ENCODE data around the gene TMEM203. TPM values are rescaled to one million over a fixed set of nuclear protein-coding genes. Genes with fewer than 3 reads are reported as not detected.
"Not testable (repeated sequence)": the region's sequence is repeated elsewhere in the genome, so short reads cannot be mapped to it uniquely, and the experiment has no call there.

The TMEM203 gene, protein sequence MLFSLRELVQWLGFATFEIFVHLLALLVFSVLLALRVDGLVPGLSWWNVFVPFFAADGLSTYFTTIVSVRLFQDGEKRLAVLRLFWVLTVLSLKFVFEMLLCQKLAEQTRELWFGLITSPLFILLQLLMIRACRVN
- total RNA-seq (2014; rRNA removed; shearing (Covaris generic)): 38.8 and 39.8 TPM in 2 replicates
- polyA plus RNA-seq (2014; cell fraction: nucleus; rRNA removed): 37.3 and 49.2 TPM in 2 replicates

DNA sequence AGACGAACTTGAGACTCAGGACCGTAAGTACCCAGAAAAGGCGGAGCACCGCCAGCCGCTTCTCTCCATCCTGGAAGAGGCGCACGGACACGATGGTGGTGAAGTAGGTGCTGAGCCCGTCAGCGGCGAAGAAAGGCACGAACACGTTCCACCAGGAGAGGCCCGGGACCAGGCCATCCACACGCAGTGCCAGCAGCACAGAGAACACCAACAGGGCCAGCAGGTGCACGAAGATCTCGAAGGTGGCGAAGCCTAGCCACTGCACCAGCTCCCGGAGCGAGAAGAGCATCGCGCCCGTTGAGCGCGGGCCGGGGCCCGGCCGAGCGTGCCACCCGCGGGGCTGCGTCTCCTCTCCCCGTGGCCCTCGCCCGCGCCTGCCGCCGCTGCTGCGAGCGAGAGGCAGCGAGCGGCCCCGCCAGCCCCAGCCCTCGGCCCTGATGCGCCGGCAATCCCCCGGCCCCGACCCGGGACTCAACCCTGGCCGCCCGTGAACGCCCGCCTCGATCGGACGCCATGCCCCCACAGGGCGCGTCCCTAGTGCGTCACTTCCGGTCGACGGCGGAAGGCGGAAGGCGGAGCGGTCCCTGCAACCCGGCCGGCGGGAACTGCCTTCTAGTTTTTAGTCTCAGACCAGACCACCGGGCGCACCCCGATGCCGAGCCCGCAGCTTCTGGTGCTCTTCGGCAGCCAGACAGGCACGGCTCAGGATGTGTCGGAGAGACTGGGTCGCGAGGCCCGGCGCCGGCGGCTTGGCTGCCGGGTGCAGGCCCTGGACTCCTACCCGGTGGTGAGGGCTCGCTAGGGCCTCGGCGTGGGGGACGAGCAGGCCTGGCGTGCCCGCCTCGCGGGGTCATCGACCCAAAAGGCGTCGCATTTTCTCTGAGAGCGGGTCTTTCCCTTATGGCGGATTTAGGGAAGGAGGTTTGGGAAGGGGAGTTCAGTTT is at the start of gene TMEM203, which contains the start of gene NDOR1:
TSS of gene TMEM203 (minus strand) at position 523 of the 944 bp plus-strand sequence. CDS start at position 289, 234 bp downstream.
TSS of gene NDOR1 (plus strand) at position 575 of the 944 bp plus-strand sequence. CDS start at position 653, 78 bp downstream.
- peak; percentile 80 for DNase-seq (ENCODE audit: extremely low read depth, low read depth)

- DNase-seq (ENCODE audit: extremely low read depth, low read depth): peak; percentile 83
These were observed 49.4 kb upstream of the TMEM203 start, which contains the start of gene NELFB for GRCh38 chr9:137254624-137255447. Gene NELFB, plus strand, starts transcription at chr9:137255327.

DNA sequence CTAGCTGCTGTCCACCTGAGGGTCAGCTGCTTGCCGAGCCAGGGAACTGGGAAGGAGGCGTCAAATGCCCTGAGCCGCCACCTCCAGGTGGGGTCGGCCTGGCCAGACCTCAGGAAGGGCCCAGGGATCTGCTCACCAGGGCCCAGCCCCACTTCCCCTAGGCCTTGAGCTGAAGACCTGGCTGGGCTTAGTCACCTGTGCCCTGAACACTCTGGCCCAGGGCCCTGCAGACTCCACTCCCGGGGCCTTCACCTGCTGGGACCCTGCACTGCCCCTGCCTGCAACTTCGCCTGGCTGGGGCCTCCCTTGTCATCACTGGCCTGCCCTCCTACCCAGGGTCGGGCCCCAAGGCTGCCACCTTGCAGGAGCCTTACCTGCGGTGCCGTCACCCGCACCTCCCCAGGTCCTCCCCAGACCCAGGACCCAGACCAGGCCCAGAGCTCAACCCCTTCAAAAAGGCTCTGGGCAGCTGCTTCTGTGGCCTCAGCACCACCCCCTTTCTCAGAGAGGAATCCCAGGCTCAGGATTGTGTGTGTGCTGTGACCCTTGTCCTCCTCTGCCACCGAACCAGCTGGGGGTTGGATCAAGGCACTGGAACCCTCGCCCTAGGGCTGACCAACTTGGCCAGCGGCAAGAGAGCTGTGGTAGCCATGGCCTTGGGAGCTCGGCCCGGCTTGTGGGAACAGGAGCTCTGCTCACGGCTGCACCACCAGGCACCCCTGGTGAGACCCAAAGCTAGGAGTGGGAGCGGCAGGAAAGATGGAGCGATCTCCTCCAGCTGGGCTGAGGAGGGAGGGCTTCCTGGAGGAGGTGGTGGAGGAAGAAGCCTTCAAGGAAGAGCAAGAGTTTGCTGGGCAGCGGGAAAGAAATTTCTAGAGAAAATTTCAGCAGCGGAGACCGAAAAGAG is 48.5 kb upstream of the TMEM203 start:
- no peak for DNase-seq (ENCODE audit: extremely low read depth, low read depth)

DNA sequence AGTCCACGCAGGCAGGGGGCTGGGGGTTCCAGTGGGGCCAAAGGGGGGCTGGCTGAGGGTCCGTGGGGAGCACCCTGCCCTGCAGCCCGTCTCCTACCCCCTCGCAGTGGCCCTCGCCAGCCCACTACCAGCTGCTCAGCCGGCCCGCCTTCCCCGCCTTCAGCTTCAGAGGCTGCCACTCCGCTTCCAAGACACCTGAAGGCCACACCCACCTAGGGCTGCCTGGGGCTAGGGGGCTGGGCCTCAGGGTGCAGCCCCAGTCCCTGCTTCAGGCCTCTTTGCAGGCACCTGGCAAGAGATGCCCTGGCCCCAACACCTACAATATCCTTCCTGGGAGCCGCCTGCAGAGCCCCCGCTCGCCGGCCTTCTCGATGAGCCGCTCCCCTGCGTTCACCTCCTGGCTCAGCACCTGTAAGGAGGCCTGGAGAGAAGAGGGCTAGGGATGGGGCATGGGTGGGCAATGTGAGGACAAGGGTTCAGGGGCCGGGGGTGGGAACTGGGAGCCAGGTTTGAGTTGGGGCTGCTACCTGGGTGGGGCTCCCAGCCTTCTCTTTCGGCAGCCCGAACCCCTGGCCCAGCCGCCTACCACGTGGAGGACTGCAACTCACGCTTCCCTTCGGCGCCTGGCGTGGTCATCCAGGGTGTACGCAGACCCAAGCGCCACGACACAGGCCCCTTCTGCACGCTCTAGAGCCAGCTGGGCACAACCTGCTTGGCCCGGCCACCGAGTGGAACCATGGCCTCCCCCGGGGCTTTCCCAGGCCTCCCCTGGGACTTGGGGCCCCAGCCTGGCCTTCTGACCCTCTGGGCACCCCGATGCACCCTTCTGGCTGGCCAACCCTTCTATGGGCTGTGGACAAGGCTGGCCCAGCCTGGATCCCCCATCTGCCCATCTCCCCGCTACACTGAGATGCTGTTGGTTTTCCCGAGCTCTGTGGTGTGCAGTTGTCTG is 47.4 kb upstream of the TMEM203 start:
- no peak for DNase-seq (ENCODE audit: extremely low read depth, low read depth)

DNA sequence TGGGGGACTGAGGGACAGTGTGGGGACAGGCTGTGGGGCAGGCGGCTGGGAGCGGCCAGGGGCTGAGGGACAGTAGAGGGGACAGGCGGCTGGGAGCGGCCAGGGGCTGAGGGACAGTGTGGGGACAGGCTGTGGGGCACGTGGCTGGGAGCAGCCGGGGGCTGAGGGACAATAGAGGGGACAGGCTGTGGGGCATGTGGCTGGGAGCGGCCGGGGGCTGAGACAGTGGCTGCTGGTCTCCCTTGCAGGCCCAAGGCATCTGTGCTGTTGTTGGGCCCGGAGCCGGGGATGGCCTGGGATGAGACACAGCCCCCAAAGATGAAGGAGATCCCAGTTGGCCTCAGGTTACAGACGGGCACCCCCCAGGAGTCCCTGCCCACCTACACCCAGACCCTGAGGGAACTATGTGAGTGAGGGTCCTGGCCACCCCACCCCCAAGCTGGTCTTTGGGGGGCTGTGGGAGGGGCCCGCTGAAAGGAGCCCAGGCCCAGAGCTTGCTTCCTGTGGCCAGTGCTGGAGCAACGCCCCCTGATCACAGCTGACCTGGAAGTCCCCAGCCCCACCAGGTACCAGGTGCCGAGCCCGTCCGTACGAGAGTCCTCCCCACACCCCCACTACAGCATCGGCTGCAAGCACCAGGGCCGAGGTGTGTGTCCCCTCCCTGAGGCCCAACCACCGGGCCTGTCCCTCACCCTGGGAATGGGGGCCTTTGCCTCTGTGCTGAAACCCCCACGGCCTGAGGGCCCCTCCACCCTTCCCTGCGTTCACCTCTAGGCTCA is 46.2 kb upstream of the TMEM203 start:
- no peak for DNase-seq (ENCODE audit: extremely low read depth, low read depth)

DNA sequence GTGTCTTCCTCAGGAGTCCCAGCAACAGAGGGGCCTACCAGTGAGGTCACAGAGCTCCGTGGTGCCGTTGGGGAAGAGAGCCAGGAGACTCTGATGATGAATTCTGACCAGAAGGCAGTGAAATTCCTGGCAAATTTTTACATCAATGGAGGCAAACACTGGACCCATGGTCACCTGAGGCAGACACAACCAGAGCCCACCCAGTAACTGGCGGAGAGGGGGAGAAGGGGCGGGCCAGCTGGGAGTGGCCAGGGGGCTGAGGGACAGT is 45.7 kb upstream of the TMEM203 start, which contains the start of gene STPG3:
TSS of gene STPG3 (plus strand) at position 93 of the 268 bp plus-strand sequence. CDS start at position 94, 1 bp downstream.
- DNase-seq (ENCODE audit: extremely low read depth, low read depth): no peak

DNA sequence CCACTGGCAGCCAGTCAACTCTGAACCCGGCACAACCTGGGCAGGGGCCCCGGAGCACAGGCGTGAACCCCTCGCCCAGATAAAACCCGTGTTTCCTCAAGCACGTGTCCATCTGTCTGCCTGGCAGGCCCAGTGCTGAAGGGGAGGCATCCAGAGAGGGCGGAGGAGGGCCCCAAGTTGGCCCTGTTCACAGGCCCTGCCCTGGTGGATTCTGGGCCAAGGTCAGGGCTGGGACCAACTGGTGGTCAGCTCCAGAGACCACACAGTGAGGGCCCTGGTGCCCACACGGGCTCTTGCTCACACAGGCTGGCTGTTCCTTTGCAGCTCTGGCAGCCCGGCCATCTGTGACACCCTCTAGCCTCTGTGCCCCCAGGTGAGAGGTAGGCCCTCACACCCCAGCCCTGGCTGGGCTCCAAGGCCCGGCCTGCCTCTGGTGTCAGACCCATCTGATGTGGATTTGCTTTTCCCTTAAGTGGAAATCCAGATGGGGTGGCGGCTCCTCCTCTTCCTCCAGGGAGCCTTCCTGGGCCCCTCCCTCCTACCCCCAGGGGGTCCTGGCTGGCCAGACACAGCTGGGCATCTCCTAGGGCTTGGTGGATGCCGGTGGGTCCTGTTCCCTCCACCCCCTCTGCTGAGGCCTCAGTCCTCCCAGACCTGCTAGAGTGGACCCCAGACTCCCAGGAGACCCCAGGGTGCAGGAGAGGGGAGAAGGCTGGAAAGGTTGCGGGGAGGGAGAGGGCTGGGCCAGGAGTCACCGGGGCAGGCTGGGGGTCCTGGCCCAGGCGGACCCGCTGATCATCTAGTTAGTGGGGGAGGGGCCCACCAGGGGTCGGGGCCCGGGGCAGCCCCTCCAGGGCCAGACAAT is 45.1 kb upstream of the TMEM203 start:
- DNase-seq (ENCODE audit: extremely low read depth, low read depth): no peak

GRCh38 chr9:137247916-137248175 is 42.4 kb upstream of the TMEM203 start:
- no peak for DNase-seq (ENCODE audit: extremely low read depth, low read depth)

DNA sequence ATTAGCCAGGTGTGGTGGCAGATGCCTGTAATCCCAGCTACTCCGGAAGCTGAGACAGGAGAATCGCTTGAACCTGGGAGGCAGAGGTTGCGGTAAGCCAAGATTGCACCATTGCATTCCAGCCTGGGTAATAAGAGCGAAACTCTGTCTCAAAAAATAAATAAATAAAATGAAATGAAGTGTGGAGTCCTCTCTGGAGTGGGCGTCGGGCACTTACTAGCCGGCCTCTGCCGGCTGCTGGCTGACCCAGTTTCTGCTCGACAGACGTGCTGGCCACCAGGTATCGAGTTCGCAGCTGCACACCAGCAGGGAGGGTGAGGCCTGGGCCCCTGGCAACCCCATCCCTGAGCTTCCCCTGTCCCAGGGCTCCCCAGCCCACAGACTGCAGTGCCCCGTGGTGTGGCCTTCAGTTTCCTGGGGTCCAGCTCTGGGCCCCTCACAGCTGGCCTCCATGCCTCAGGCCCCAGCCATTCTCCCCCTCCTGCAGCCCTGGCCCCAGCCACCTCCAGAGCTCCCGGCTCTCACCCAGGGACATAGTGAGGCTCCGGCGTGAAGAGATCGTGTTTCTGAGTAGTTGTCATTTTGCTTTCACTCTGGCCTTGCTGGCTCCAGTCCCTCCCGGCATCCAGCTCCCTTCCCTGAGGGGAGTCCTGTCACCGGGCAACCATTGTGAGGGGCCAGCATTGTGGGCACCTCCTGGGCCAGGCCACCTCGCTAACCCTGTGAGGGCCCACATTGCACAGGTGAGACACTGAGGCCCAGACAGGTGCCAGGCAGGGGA is 41.9 kb upstream of the TMEM203 start:
- DNase-seq (ENCODE audit: extremely low read depth, low read depth): no peak

GRCh38 chr9:137245450-137246421 is 40.3 kb upstream of the TMEM203 start:
- no peak for DNase-seq (ENCODE audit: extremely low read depth, low read depth)

DNA sequence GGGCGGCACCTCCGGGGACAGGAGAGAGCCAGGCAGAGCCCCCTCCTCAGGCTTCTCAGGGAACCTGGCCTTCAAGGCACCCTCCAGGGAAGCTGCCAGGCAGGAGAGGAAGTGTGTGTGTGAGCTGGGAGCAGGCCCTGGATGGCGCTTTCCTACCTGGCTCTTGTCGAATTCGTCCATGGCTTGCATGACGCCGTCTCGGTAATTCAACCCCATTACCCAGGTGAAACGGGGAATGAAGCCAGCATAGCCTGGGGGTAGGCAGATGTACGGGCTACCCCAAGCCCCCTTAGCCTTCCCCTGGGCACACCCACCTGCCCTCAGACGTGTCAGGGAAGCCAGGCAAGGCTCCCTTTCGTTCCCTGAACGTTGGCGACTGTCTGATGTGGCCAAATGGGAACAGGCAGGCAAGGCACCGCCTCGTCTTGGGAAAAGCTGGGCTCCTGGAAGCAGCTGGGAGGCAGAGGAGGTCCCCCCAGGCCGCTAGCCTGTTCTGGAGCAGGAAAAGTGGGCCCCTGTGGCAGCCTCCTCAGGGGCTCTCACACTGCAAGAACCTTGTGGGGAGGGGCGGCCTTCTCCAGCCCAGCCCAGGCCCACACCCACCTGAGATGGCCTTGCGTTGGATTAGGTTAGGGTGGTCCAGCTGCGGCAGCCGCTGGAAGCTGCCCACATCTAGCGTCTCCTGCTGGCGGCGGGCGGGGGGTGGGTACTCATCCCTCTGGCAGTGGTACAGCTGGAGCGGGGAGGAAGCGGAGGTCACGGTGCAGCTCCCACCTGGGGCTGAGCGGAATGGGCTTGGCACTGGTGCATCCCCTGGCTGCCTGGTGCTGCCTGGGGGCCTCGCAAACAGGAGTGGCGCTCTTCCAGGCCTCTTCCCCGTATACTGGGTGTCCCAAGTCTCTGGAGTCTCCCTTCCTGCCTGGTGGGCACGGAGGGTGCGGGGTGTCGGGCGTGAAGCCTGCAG is 39.3 kb upstream of the TMEM203 start:
- DNase-seq (ENCODE audit: extremely low read depth, low read depth): no peak

GRCh38 chr9:137243626-137244485 is 38.4 kb upstream of the TMEM203 start:
- no peak for DNase-seq (ENCODE audit: extremely low read depth, low read depth)

- not testable (repeated sequence) for DNase-seq (ENCODE audit: extremely low read depth, low read depth)
These were observed 37.8 kb upstream of the TMEM203 start for GRCh38 chr9:137243266-137243625.
